Fibroblast of lung (primary cell): ENCODE results near the gene TREX2.

ENCODE experiments used
- EZH2 ChIP-seq: IDR thresholded peaks from 2 replicates; pipeline ENCODE4 v1.5.1; 2012; ENCODE audit warnings: low read length, control low read depth, mild to moderate bottlenecking; ENCODE audit errors: missing control alignments
- TF ChIP-seq, protein P1 (sequence below), 2 donors: IDR thresholded peaks in 1 of 2; conservative IDR thresholded peaks in 1 of 2; 1 replicate in 1 of 2; 2 replicates in 1 of 2; pipeline ENCODE4 v1.5.1; 2011 to 2012; ENCODE audit warnings: low read length in 2 of 2, control low read depth in 1 of 2, inconsistent platforms in 1 of 2, low read depth in 1 of 2, mild to moderate bottlenecking in 1 of 2

DNA sequence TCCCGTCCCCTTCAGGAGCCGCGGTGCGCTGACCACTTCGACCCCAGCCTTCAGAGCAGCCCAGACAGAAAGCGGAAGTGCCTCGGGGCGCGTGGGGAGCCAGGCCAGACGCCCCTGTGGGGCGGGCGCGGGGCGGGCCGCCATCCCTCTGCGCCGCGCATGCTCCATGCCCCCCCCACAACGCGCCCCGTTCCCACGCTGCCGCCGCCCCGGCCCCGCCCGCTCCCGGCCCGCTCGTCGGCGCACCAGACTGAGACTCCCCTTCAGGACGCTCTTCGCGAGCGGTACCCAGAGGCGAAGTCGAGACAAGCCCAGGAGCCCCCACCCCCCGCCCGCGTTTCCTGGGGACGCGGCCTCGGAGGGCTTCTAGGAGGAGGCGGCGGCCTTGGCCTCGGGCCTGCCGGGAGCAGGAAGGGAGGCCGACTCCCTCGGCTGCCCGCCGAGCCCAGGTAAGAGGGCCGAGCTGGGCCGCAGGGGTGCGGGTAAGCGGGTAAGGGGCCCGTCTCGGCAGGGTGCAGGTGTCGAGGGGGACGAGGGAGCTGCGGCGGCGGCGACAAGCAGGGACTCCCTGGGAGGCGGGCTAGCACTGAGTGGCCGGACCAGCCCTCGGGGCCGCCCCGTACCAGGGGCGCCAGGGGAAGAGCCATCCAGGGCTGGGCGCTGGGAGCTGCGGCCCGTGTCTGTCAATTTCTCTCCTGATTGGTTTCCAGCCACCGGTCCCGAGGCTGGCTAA, 34.4 kb downstream of the TREX2 start, which contains the start of gene ZFP92:
- TF ChIP-seq, protein P1, sequence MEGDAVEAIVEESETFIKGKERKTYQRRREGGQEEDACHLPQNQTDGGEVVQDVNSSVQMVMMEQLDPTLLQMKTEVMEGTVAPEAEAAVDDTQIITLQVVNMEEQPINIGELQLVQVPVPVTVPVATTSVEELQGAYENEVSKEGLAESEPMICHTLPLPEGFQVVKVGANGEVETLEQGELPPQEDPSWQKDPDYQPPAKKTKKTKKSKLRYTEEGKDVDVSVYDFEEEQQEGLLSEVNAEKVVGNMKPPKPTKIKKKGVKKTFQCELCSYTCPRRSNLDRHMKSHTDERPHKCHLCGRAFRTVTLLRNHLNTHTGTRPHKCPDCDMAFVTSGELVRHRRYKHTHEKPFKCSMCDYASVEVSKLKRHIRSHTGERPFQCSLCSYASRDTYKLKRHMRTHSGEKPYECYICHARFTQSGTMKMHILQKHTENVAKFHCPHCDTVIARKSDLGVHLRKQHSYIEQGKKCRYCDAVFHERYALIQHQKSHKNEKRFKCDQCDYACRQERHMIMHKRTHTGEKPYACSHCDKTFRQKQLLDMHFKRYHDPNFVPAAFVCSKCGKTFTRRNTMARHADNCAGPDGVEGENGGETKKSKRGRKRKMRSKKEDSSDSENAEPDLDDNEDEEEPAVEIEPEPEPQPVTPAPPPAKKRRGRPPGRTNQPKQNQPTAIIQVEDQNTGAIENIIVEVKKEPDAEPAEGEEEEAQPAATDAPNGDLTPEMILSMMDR (conservative IDR thresholded peaks at IDR 0.05 in 1 of 2, IDR thresholded peaks at IDR 0.05 in 1 of 2; ENCODE audit: low read depth in 1 of 2, low read length in 2 of 2), result no peak
- TF ChIP-seq EZH2, result no peak
